ENCODE data around the gene CAMK2D.

- no peak for TF ChIP-seq CTCF (IDR thresholded peaks at IDR 0.05)
- no peak for TF ChIP-seq POLR2A (IDR thresholded peaks at IDR 0.05)
Measured at GRCh38 chr4:113662581-113662980, 99.0 kb downstream of the CAMK2D start.
